Mesenchymal stem cell (in vitro differentiated cells and primary cell): ENCODE results near the gene HJURP.

Experiments used
- DNase-seq: peaks from one replicate; pipeline ENCODE4 v3.0.0-alpha.2; 2013
- H2AFZ ChIP-seq: one replicate; pipeline ENCODE4 v1.6.1; 2013; ENCODE audit warnings: low read depth, mild to moderate bottlenecking, control low read depth, inconsistent platforms, low read length, moderate library complexity
- H2AK5ac ChIP-seq: 2 replicates; pipeline ENCODE4 v1.6.1; 2013; ENCODE audit warnings: low read length, moderate library complexity, mild to moderate bottlenecking, inconsistent platforms; ENCODE audit not compliant: severe bottlenecking
- H2BK120ac ChIP-seq: one replicate; pipeline ENCODE4 v1.6.1; 2013; ENCODE audit warnings: low read depth, mild to moderate bottlenecking, inconsistent platforms, low read length, moderate library complexity
- H2BK12ac ChIP-seq, 2 experiments: one replicate each; pipeline ENCODE4 v1.6.1; 2013; ENCODE audit warnings: inconsistent platforms in 2 of 2, low read length in 2 of 2, mild to moderate bottlenecking in 2 of 2, moderate library complexity in 2 of 2, control low read depth in 1 of 2
- H2BK15ac ChIP-seq: one replicate; pipeline ENCODE4 v1.6.1; 2013; ENCODE audit warnings: mild to moderate bottlenecking, low read depth, inconsistent platforms; ENCODE audit not compliant: poor library complexity, severe bottlenecking
- H2BK5ac ChIP-seq: 2 replicates; pipeline ENCODE4 v1.6.1; 2013; ENCODE audit warnings: low read depth, mild to moderate bottlenecking, low read length, control low read depth, inconsistent platforms; ENCODE audit not compliant: poor library complexity, severe bottlenecking
- H3K14ac ChIP-seq, 2 experiments: one replicate each; pipeline ENCODE4 v1.6.1; 2013; ENCODE audit warnings: inconsistent platforms in 2 of 2, low read length in 2 of 2, control low read depth in 1 of 2, mild to moderate bottlenecking in 1 of 2, moderate library complexity in 1 of 2
- H3K18ac ChIP-seq, 2 experiments: one replicate each; pipeline ENCODE4 v1.6.1; 2013; ENCODE audit warnings: inconsistent platforms in 2 of 2, low read length in 2 of 2, control low read depth in 1 of 2, low read depth in 1 of 2, mild to moderate bottlenecking in 1 of 2
- H3K23ac ChIP-seq, 2 experiments: one replicate each; pipeline ENCODE4 v1.6.1; 2013; ENCODE audit warnings: inconsistent platforms in 2 of 2, low read length in 2 of 2, mild to moderate bottlenecking in 2 of 2, moderate library complexity in 2 of 2, control low read depth in 1 of 2
- H3K27ac ChIP-seq: 2 replicates; pipeline ENCODE4 v1.5.1; 2013; ENCODE audit warnings: mild to moderate bottlenecking, moderate library complexity, low read length, control low read depth, inconsistent platforms; ENCODE audit not compliant: poor library complexity, severe bottlenecking
- H3K27me3 ChIP-seq, 2 experiments: 2 replicates each; pipeline versions ENCODE4 v1.6.1 to v1.7.0; 2013; ENCODE audit warnings: low read length in 2 of 2, mild to moderate bottlenecking in 2 of 2, moderate library complexity in 2 of 2, control low read depth in 1 of 2, inconsistent platforms in 1 of 2; ENCODE audit not compliant: control insufficient read depth in 1 of 2, insufficient read depth in 1 of 2
- H3K36me3 ChIP-seq, 2 experiments: 2 replicates each; pipeline versions ENCODE4 v1.6.1 to v1.7.0; 2013; ENCODE audit warnings: low read length in 2 of 2, control low read depth in 1 of 2, inconsistent platforms in 1 of 2, low read depth in 1 of 2, mild to moderate bottlenecking in 1 of 2; ENCODE audit not compliant: insufficient read depth in 2 of 2, control insufficient read depth in 1 of 2
- H3K4ac ChIP-seq, 2 experiments: one replicate each; pipeline ENCODE4 v1.6.1; 2013; ENCODE audit warnings: inconsistent platforms in 2 of 2, low read length in 2 of 2, mild to moderate bottlenecking in 2 of 2, moderate library complexity in 2 of 2, control low read depth in 1 of 2, low read depth in 1 of 2
- H3K4me1 ChIP-seq: 2 replicates; pipeline ENCODE4 v1.6.1; 2013; ENCODE audit warnings: low read depth, low read length, control low read depth; ENCODE audit not compliant: control insufficient read depth, insufficient read depth
- H3K4me2 ChIP-seq: 2 replicates; pipeline ENCODE4 v1.6.1; 2013; ENCODE audit warnings: low read length, mild to moderate bottlenecking, inconsistent platforms; ENCODE audit not compliant: poor library complexity, severe bottlenecking
- H3K4me3 ChIP-seq, 2 experiments: 2 replicates each; pipeline versions ENCODE4 v1.5.1 to v1.7.0; 2013; ENCODE audit warnings: low read length in 2 of 2, mild to moderate bottlenecking in 2 of 2, control low read depth in 1 of 2, low read depth in 1 of 2; ENCODE audit not compliant: insufficient read depth in 1 of 2
- H3K79me1 ChIP-seq: replicated peaks from 2 replicates; pipeline ENCODE4 v1.6.1; 2013; ENCODE audit warnings: mild to moderate bottlenecking, control low read depth, low read length, inconsistent platforms; ENCODE audit not compliant: poor library complexity, severe bottlenecking
- H3K9ac ChIP-seq: 2 replicates; pipeline ENCODE4 v1.7.0; 2013; ENCODE audit warnings: mild to moderate bottlenecking, low read length, moderate library complexity
- H3K9me3 ChIP-seq: 2 replicates; pipeline ENCODE4 v1.7.0; 2013; ENCODE audit warnings: mild to moderate bottlenecking, low read length; ENCODE audit not compliant: control insufficient read depth
- H4K8ac ChIP-seq: one replicate; pipeline ENCODE4 v1.6.1; 2013; ENCODE audit warnings: inconsistent platforms, mild to moderate bottlenecking, low read length, moderate library complexity
- H4K91ac ChIP-seq: one replicate; pipeline ENCODE4 v1.6.1; 2013; ENCODE audit warnings: mild to moderate bottlenecking, low read length, inconsistent platforms
- WGBS: methylation state at CpG from one replicate; pipeline ENCODE4 v1.1.7; 2013; ENCODE audit warnings: mixed read lengths; 5-methylcytosine and 5-hydroxymethylcytosine counted together

HJURP gene

GRCh38 chr2:233817361-233817911 is 36.9 kb downstream of the HJURP start:
- H2AK5ac ChIP-seq: no peak overlapping the region
- H3K9me3 ChIP-seq: no peaks in the 10 kb centered on the region
- H4K91ac ChIP-seq: no peak overlapping the region
- no peak overlapping the region for H3K27ac ChIP-seq
- peaks cover 15 to 41% of the 10 kb centered on the region in 2 experiments for H3K27me3 ChIP-seq
- no peak overlapping the region for H3K9ac ChIP-seq
- no peak overlapping the region for H4K8ac ChIP-seq
- H3K18ac ChIP-seq: no peak overlapping the region
- no peak overlapping the region for H3K4me2 ChIP-seq
- no peak for DNase-seq
- no peak overlapping the region for H3K4ac ChIP-seq
- peaks cover 4% of the 10 kb centered on the region for H3K4me1 ChIP-seq
- H3K23ac ChIP-seq: no peak overlapping the region
- H2BK5ac ChIP-seq: no peak overlapping the region
- H2BK15ac ChIP-seq: no peak overlapping the region
- WGBS: 74% methylated on average over 3 of the region's 3 CpGs
- H2BK12ac ChIP-seq: no peak overlapping the region
- H3K36me3 ChIP-seq: no peaks in the 10 kb centered on the region
- no peaks in the 10 kb centered on the region for H3K79me1 ChIP-seq
- peak overlapping the region in 1 of 2 experiments; percentile 23 for H3K4me3 ChIP-seq
- H3K14ac ChIP-seq: no peak overlapping the region
- no peak overlapping the region for H2BK120ac ChIP-seq
- H2AFZ ChIP-seq: no peak overlapping the region

GRCh38 chr2:233816771-233817170 is 37.6 kb downstream of the HJURP start:
- no peak overlapping the region for H3K27ac ChIP-seq
- H3K4me1 ChIP-seq: peaks cover 4% of the 10 kb centered on the region
- no peak overlapping the region for H3K4ac ChIP-seq
- no peak overlapping the region for H2AK5ac ChIP-seq
- no peak overlapping the region for H2AFZ ChIP-seq
- no peak overlapping the region for H3K14ac ChIP-seq
- 88% methylated on average over 3 of the region's 4 CpGs for WGBS
- H3K27me3 ChIP-seq: peaks cover 12 to 39% of the 10 kb centered on the region in 2 experiments
- no peak overlapping the region for H2BK12ac ChIP-seq
- no peak for DNase-seq
- no peak overlapping the region for H2BK120ac ChIP-seq
- H3K36me3 ChIP-seq: peaks cover 0 to under 1% of the 10 kb centered on the region in 2 experiments
- H3K9ac ChIP-seq: no peak overlapping the region
- H2BK15ac ChIP-seq: no peak overlapping the region
- no peak overlapping the region for H3K4me2 ChIP-seq
- no peak overlapping the region for H3K4me3 ChIP-seq
- no peak overlapping the region for H3K23ac ChIP-seq
- H3K18ac ChIP-seq: no peak overlapping the region
- H3K9me3 ChIP-seq: no peaks in the 10 kb centered on the region
- H3K79me1 ChIP-seq: no peaks in the 10 kb centered on the region
- no peak overlapping the region for H4K91ac ChIP-seq
- no peak overlapping the region for H4K8ac ChIP-seq
- H2BK5ac ChIP-seq: no peak overlapping the region

GRCh38 chr2:233816334-233816733 is 38.0 kb downstream of the HJURP start:
- H2AFZ ChIP-seq: no peak overlapping the region

GRCh38 chr2:233815861-233816260 is 38.5 kb downstream of the HJURP start:
- Histone ChIP-seq H2BK12ac (no peak overlapping the region), H4K8ac (no peak overlapping the region), H3K4me3 (no peak overlapping the region), H2AFZ (no peak overlapping the region), H4K91ac (no peak overlapping the region), H2BK5ac (no peak overlapping the region), H3K18ac (no peak overlapping the region), H3K4me1 (peaks cover 4% of the 10 kb centered on the region), H3K36me3 (peaks cover 0 to 3% of the 10 kb centered on the region in 2 experiments), H3K9ac (no peak overlapping the region), H3K27ac (no peak overlapping the region), H2AK5ac (no peak overlapping the region), H3K4ac (no peak overlapping the region), H3K23ac (no peak overlapping the region), H3K9me3 (no peaks in the 10 kb centered on the region), H3K14ac (no peak overlapping the region), H3K4me2 (no peak overlapping the region), H2BK15ac (no peak overlapping the region), H3K79me1 (no peaks in the 10 kb centered on the region), H3K27me3 (peaks cover 6 to 39% of the 10 kb centered on the region in 2 experiments), H2BK120ac (no peak overlapping the region)
- DNase-seq: no peak
- WGBS: no CpG with 5 or more reads among the region's 6 CpGs

More at GRCh38 chr2:233816334-233816733, 38.0 kb downstream of the HJURP start:
- Histone ChIP-seq H3K4me2 (no peak overlapping the region), H3K4me1 (peaks cover 4% of the 10 kb centered on the region), H4K8ac (no peak overlapping the region), H3K36me3 (peaks cover 0 to 3% of the 10 kb centered on the region in 2 experiments), H3K18ac (no peak overlapping the region), H3K4ac (no peak overlapping the region), H3K27ac (no peak overlapping the region), H2BK5ac (no peak overlapping the region), H3K79me1 (no peaks in the 10 kb centered on the region), H3K4me3 (no peak overlapping the region), H2BK120ac (no peak overlapping the region), H3K9ac (no peak overlapping the region), H3K23ac (no peak overlapping the region), H3K27me3 (peaks cover 9 to 39% of the 10 kb centered on the region in 2 experiments), H3K9me3 (no peaks in the 10 kb centered on the region), H2BK12ac (no peak overlapping the region), H3K14ac (no peak overlapping the region), H2BK15ac (no peak overlapping the region), H4K91ac (no peak overlapping the region), H2AK5ac (no peak overlapping the region)
- no peak for DNase-seq
- 60% methylated on average over 2 of the region's 2 CpGs for WGBS
